ENCODE data around the gene CNTN2. TPM values are rescaled to one million over a fixed set of nuclear protein-coding genes. Genes with fewer than 3 reads are reported as not detected.

The CNTN2 gene
- total and polyA plus RNA-seq, 2 experiments from 2014 or later = 1.3 to 2.2 TPM

- H3K4me3 Mint-ChIP-seq = no peak overlapping the region
- H4K20me1 ChIP-seq (replicated peaks; ENCODE audit: insufficient read depth) = no peaks in the 10 kb centered on the region
- no peak for TF ChIP-seq EZH2phosphoT487 (IDR thresholded peaks at IDR 0.05; ENCODE audit: unreplicated experiment)
- no peak for TF ChIP-seq EZH2 (IDR thresholded peaks at IDR 0.05; ENCODE audit: low read depth, unreplicated experiment)
- TF ChIP-seq CREB1 (CRISPR knock-in tag; IDR thresholded peaks at IDR 0.05; ENCODE audit: low read depth) = no peak
- TF ChIP-seq NANOG (IDR thresholded peaks at IDR 0.05; ENCODE audit: borderline replicate concordance) = no peak
- no peak for TF ChIP-seq ZNF114 (CRISPR knock-in tag; IDR thresholded peaks at IDR 0.05)
- no peak for TF ChIP-seq ZNF331 (CRISPR knock-in tag; IDR thresholded peaks at IDR 0.05; ENCODE audit: low read depth)
- no peak for TF ChIP-seq POLR2AphosphoS5 (IDR thresholded peaks at IDR 0.05; ENCODE audit: low read depth)
- no peak for TF ChIP-seq STAT1 (IDR thresholded peaks at IDR 0.05; ENCODE audit: unreplicated experiment)
- TF ChIP-seq ZNF462 (CRISPR knock-in tag; IDR thresholded peaks at IDR 0.05) = no peak
- no peak for TF ChIP-seq REST (IDR thresholded peaks at IDR 0.05; ENCODE audit: unreplicated experiment)
- no peak for TF ChIP-seq ETS1 (IDR thresholded peaks at IDR 0.05)
- TF ChIP-seq JUNB (IDR thresholded peaks at IDR 0.05; ENCODE audit: unreplicated experiment) = no peak
- no peak for TF ChIP-seq CTCF (conservative IDR thresholded peaks at IDR 0.05; ENCODE audit: low read depth in 2 of 2)
- peaks cover 31% of the 10 kb centered on the region for H3K4me1 Mint-ChIP-seq
- DNase-seq (ENCODE audit: low spot score) = no peak
- H3F3A ChIP-seq (replicated peaks; ENCODE audit: low read depth) = no peaks in the 10 kb centered on the region
- no peaks in the 10 kb centered on the region for H3K36me3 ChIP-seq (ENCODE audit: insufficient read depth)
- H3K9me3 Mint-ChIP-seq = no peaks in the 10 kb centered on the region
- H3K4me1 ChIP-seq (ENCODE audit: insufficient read depth) = peaks cover 17% of the 10 kb centered on the region; the same call in 1 of the 2 replicates
- H3K4me3 ChIP-seq = no peak overlapping the region
- H3K27me3 ChIP-seq (ENCODE audit: insufficient read depth) = no peaks in the 10 kb centered on the region
- H3K79me2 ChIP-seq (replicated peaks; ENCODE audit: insufficient read depth) = no peaks in the 10 kb centered on the region
- no peak overlapping the region for H3K27ac Mint-ChIP-seq
- no peak for ATAC-seq
- no peaks in the 10 kb centered on the region for H3K9me2 ChIP-seq (ENCODE audit: insufficient read depth)
- H3K27me3 Mint-ChIP-seq (ENCODE audit: insufficient read depth, low read depth, poor library complexity) = peaks cover 23% of the 10 kb centered on the region
- H2AFZ ChIP-seq = no peak overlapping the region
- no peaks in the 10 kb centered on the region; the same call in 2 of the 3 replicates for H3K36me3 Mint-ChIP-seq (ENCODE audit: low read depth)
- H3K27ac ChIP-seq (ENCODE audit: low read depth) = no peak overlapping the region
- no peak overlapping the region for H3K4me2 ChIP-seq
Measured at GRCh38 chr1:204994086-204994862, 48.7 kb upstream of the CNTN2 start.

Data from GM23338 (cell line).